Pancreas (tissue), 10 donors: ENCODE measurements around the gene CDAN1. TPM values are rescaled to one million over a fixed set of nuclear protein-coding genes. Genes with fewer than 3 reads are reported as not detected.

Experiments used
- ATAC-seq, 4 donors: fragments of 200-7000 bp; cut with Tn5 transposase; one replicate each; pipeline versions ENCODE4 v1.8.0 to v1.9.1; 2020; ENCODE audit warnings: mild to moderate bottlenecking in 4 of 4, moderate library complexity in 4 of 4
- DNase-seq, 6 donors: peaks; one replicate each; pipeline ENCODE4 v3.0.0-alpha.2; 2020
- FAIRE-seq: peaks from 2 replicates; lab custom pipeline; 2012; peaks lifted over from hg19 to GRCh38; lab: Jason Lieb, UNC
- H3K27ac ChIP-seq, 4 donors: fragments of 200-600 bp; sonication (generic); 1 replicate in 3 of 4; 2 replicates in 1 of 4; pipeline versions ENCODE4 v1.5.0 to v1.8.0; 2020
- H3K27me3 ChIP-seq, 4 donors: fragments of 200-600 bp; one replicate each; pipeline ENCODE4 v1.8.0; 2021
- H3K36me3 ChIP-seq, 3 donors: fragments of 200-600 bp; sonication (generic) in 1 of 3; one replicate each; pipeline versions ENCODE4 v1.5.0 to v1.8.0; 2020 to 2021
- H3K4me1 ChIP-seq, 3 donors: fragments of 200-600 bp; one replicate each; pipeline ENCODE4 v1.8.0; 2021
- H3K4me3 ChIP-seq, 4 donors: fragments of 200-600 bp; sonication (generic) in 2 of 4; one replicate each; pipeline versions ENCODE4 v1.5.0 to v1.8.0; 2020 to 2021
- H3K9me3 ChIP-seq, 4 donors: fragments of 200-600 bp; one replicate each; pipeline ENCODE4 v1.8.0; 2021
- WGBS, 2 donors: extraction: QIAGEN DNeasy Blood & Tissue Kit; methylation state at CpG; one replicate each; pipeline ENCODE4 v1.1.7; 2013; 5-methylcytosine and 5-hydroxymethylcytosine counted together
- intact Hi-C, 3 donors: fragments of 100-400 bp; cut with DNase I; formaldehyde crosslinking; loops; one replicate each; pipeline versions ENCODE4 v1.11.1 to v1.14.2; 2022
- polyA plus RNA-seq, 2 donors: library from polyadenylated mRNA; stranded (reverse); fragments of 200-250 nt; gene quantifications; one replicate each; pipeline ENCODE4 v1.2.3, GENCODE V29; 2013
- total RNA-seq, 6 donors: library from RNA; stranded (reverse); fragmentation: NEBNext Ultra II Directional in 4 of 6; extraction: Animal tissue kit (Norgen Biotek cat#: 25700) in 4 of 6; gene quantifications; one replicate each; pipeline versions ENCODE4 v1.2.1 to v1.2.4, GENCODE V29; 2021 to 2023
- TF ChIP-seq, protein P1 (sequence below), 4 donors: fragments of 200-600 bp; sonication (generic) in 3 of 4; IDR thresholded peaks; one replicate each; pipeline versions ENCODE4 v1.5.0 to v1.8.0; 2021; ENCODE audit warnings: antibody characterized with exemption in 4 of 4
- donor health status: healthy with polysubstance abuse.
- donor health status: DM: no; HTN: no; CAD: no; lungs with moderate emphysema.
- donor health status: DM: no; HTN: no; CAD: no.
- donor health status: control.
- donor health status: control.
- donor health status: Bipolar disorder and iron deficiency.
- donor health status: DM: yes; HTN: yes; CAD: no.
- donor health status: DM: no; HTN: no; CAD: no.
- donor health status: DM: no; HTN: no; CAD: no.
- donor health status: DM: yes; HTN: yes; CAD: no.

Gene CDAN1
- total and polyA plus RNA-seq, 8 donors = 5.8 to 20.0 (median 9.3) TPM

DNA sequence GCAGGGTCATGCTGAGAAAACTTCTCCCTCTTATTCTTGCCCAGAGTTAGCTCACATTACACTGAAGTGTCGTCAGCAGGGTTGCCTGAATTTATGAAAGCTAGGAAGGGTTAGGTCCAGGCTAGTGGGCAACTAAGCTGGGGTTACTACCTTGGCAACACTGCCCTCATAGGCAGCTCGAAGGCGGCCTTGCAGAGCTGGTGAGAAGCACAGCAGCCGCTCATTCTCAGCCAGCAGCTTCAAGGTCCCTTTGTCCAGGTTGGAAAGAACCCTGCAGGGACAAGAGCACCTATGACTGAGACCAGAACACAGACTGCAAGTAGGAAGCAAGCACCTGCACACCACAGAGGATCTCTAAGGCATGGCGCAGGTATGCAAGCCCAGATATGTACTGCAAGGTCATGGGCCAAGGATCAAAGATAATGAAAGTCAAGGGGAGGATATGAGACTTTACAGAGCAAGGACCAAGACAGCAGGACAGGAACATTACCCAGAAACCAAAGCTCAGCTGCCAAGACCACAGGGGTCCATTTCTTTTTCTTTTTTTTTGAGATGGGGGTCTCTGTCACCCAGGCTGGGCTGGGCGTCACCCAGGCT lies 2.8 kb downstream of the CDAN1 start:
- 62 to 65% methylated on average over 6 of the region's 6 CpGs for WGBS, 2 donors
- Histone ChIP-seq H3K36me3 (peaks cover 0 to 34% (median 5%) of the 10 kb centered on the region in 3 donors), H3K27ac (no peak overlapping the region), H3K4me3 (no peak overlapping the region), H3K27me3 (no peaks in the 10 kb centered on the region), H3K4me1 (peaks cover 4 to 9% (median 7%) of the 10 kb centered on the region in 3 donors), H3K9me3 (no peaks in the 10 kb centered on the region)
- intact Hi-C loops = no loop called here
- FAIRE-seq (no peak), ATAC-seq (no peak), DNase-seq (no peak)
- TF ChIP-seq, protein P1, sequence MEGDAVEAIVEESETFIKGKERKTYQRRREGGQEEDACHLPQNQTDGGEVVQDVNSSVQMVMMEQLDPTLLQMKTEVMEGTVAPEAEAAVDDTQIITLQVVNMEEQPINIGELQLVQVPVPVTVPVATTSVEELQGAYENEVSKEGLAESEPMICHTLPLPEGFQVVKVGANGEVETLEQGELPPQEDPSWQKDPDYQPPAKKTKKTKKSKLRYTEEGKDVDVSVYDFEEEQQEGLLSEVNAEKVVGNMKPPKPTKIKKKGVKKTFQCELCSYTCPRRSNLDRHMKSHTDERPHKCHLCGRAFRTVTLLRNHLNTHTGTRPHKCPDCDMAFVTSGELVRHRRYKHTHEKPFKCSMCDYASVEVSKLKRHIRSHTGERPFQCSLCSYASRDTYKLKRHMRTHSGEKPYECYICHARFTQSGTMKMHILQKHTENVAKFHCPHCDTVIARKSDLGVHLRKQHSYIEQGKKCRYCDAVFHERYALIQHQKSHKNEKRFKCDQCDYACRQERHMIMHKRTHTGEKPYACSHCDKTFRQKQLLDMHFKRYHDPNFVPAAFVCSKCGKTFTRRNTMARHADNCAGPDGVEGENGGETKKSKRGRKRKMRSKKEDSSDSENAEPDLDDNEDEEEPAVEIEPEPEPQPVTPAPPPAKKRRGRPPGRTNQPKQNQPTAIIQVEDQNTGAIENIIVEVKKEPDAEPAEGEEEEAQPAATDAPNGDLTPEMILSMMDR (IDR thresholded peaks at IDR 0.05) = no peak

DNA sequence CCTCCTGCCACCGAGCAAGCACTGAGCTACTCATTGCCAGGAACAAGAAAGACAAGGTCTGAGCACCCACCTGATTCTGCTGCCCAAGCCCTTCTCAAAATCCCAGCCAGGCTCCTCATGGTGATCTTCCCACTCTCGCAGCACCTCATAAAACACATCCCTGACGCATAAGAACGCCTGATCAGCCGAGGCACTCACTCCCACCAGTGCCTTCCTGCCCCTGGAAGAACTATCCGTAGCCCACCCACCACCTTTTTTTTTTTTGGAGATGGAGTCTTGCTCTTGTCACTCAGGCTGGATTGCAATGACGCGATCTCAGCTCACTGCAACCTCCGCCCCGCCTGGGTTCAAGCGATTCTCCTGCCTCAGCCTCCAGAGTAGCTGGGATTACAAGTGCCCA lies 3.9 kb downstream of the CDAN1 start:
- intact Hi-C loops = no loop called here
- Histone ChIP-seq H3K36me3 (peaks cover 5 to 45% (median 5%) of the 10 kb centered on the region in 3 donors), H3K4me3 (no peak overlapping the region), H3K27ac (no peak overlapping the region), H3K27me3 (no peaks in the 10 kb centered on the region), H3K9me3 (no peaks in the 10 kb centered on the region), H3K4me1 (peaks cover 4 to 9% (median 7%) of the 10 kb centered on the region in 3 donors)
- FAIRE-seq (no peak), ATAC-seq (no peak), DNase-seq (no peak)
- TF ChIP-seq, protein P1 (IDR thresholded peaks at IDR 0.05) = no peak
- 93 to 95% methylated on average over 11 of the region's 11 CpGs for WGBS, 2 donors

DNA sequence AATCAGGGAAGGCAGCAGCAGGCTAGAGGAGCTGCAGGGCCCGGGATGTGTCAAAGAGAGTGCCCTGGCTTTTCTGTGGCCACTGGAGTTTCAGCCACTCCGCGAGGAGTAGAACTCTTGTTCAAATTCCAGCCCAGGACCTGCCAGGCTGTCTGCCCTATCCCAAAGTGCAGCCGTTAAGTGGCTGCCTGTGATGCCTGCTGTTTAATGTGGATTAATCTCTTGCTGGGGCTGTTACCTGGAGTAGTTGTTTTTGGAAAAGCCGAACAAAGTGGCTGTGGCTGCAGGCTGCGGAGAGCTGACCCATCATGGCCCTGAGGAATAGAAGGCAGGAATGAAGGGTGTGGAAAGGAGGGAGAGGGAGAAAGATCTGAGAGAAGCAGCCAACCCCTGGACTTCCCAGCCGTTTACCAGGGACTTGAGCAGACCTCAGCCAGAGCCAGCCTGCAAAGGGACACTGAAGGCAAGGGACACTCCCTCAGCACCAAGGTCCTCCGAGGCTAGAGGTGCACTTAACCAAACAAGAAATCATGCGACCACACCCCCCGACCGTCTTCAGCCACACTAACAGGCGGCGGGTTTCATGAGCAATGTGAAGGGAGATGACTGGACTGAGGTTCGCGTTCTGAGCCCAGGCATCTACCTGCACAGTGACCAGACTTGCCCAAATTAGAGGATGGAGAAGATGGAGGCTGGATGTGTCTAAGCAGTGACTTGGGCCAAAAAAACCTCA lies 4.7 kb downstream of the CDAN1 start:
- intact Hi-C loops = no loop called here
- no peaks in the 10 kb centered on the region for H3K27me3 ChIP-seq
- FAIRE-seq (no peak), ATAC-seq (no peak), DNase-seq (no peak)
- H3K4me1 ChIP-seq = peaks cover 1 to 4% (median 4%) of the 10 kb centered on the region in 3 donors
- TF ChIP-seq, protein P1 (IDR thresholded peaks at IDR 0.05) = no peak
- WGBS, 2 donors = 90 to 93% methylated on average over 15 of the region's 15 CpGs
- H3K27ac ChIP-seq = no peak overlapping the region
- H3K36me3 ChIP-seq = peaks cover 5 to 52% (median 5%) of the 10 kb centered on the region in 3 donors
- no peak overlapping the region for H3K4me3 ChIP-seq
- H3K9me3 ChIP-seq = no peaks in the 10 kb centered on the region

DNA sequence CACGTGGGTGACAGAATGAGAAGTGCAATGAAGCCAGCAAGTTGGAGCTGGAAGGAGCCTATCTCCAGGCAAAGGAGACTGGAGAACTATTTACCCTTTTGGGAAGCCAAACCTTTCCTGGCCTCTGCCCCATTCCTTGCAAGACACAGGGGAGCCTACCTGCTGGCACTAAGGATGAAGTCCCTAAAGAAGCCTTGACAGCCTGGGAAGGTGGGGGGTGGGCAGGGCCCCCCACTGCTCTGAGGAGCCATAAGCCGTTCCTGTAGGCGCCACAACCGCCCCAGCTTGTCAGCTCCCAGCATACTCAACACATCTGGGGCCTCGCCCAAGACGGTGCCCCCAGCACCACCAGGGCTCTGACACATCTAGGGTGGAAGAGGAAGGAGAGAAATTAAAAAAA lies 5.5 kb downstream of the CDAN1 start:
- H3K27me3 ChIP-seq = no peaks in the 10 kb centered on the region
- no peak overlapping the region for H3K4me3 ChIP-seq
- TF ChIP-seq, protein P1 (IDR thresholded peaks at IDR 0.05) = no peak
- ATAC-seq (no peak), FAIRE-seq (no peak), DNase-seq (no peak)
- no peaks in the 10 kb centered on the region for H3K9me3 ChIP-seq
- H3K4me1 ChIP-seq = peaks cover 0 to 4% (median 4%) of the 10 kb centered on the region in 3 donors
- H3K27ac ChIP-seq = no peak overlapping the region
- 92 to 94% methylated on average over 6 of the region's 6 CpGs for WGBS, 2 donors
- H3K36me3 ChIP-seq = peaks cover 5 to 52% (median 5%) of the 10 kb centered on the region in 3 donors
- intact Hi-C loops = no loop called here

DNA sequence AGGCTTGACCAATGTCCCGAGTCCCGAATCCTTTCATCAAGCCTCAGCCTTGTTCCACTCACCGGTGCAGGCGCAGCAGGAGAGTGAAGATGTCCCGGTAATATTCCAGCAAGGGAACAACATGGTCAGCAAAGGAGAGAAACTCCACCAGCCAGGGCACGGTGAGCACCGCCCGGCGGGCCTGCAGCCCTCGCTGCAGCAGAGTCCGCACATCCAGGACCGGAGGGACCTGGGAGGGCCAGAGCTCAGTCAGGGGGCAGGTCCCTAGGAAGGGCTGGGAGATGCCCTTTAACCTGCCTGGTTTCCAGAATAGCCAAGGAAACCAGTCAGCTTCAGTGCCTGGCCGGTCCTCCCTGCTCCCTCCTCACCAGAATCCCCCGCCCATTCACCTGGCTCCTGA lies 6.4 kb downstream of the CDAN1 start:
- Histone ChIP-seq H3K4me1 (no peaks in the 10 kb centered on the region), H3K27ac (no peak overlapping the region), H3K4me3 (no peak overlapping the region), H3K27me3 (no peaks in the 10 kb centered on the region), H3K9me3 (no peaks in the 10 kb centered on the region), H3K36me3 (peaks cover 5 to 60% (median 5%) of the 10 kb centered on the region in 3 donors)
- FAIRE-seq (no peak), ATAC-seq (no peak), DNase-seq (no peak)
- TF ChIP-seq, protein P1 (IDR thresholded peaks at IDR 0.05) = no peak
- WGBS, 2 donors = 95 to 99% methylated on average over 14 of the region's 14 CpGs
- intact Hi-C loops = no loop called here
